ENCODE measurements around the gene PDE4D. TPM values are rescaled to one million over a fixed set of nuclear protein-coding genes. Genes with fewer than 3 reads are reported as not detected.

PDE4D gene
- total and polyA plus RNA-seq, 2 of the 4 experiments (the other 2 are of a cell fraction), result 1.4 to 7.9 TPM

- Histone ChIP-seq H3K14ac (replicated peaks; ENCODE audit: low read depth, low read length) (no peak overlapping the region), H2AK9ac (replicated peaks; ENCODE audit: low read depth, low read length, poor library complexity) (no peak overlapping the region), H3K27me3 (ENCODE audit: control insufficient read depth, insufficient read depth, low read length) (peaks cover 6% of the 10 kb centered on the region), H3K23ac (ENCODE audit: low read depth, low read length) (no peak overlapping the region), H3K9ac (ENCODE audit: low read depth, low read length) (no peak overlapping the region), H2BK20ac (ENCODE audit: low read depth, low read length) (no peak overlapping the region), H4K5ac (ENCODE audit: low read depth, low read length) (no peak overlapping the region), H3K56ac (ENCODE audit: extremely low read depth, insufficient read depth, low read length) (no peak overlapping the region), H3K18ac (ENCODE audit: low read depth, low read length) (no peak overlapping the region), H2AFZ (replicated peaks; ENCODE audit: low read length, poor library complexity) (no peak overlapping the region), H2BK15ac (ENCODE audit: low read depth, low read length) (no peak overlapping the region), H3K4me2 (ENCODE audit: low read depth, low read length) (no peak overlapping the region), H3K9me1 (ENCODE audit: insufficient read depth, low read length) (no peaks in the 10 kb centered on the region), H2BK5ac (ENCODE audit: low read depth, low read length, poor library complexity, severe bottlenecking) (no peak overlapping the region), H4K91ac (ENCODE audit: insufficient read depth, low read depth, low read length) (no peak overlapping the region), H3K4me1 (ENCODE audit: control insufficient read depth, insufficient read depth, low read length) (no peaks in the 10 kb centered on the region), H4K20me1 (ENCODE audit: insufficient read depth, low read length) (no peaks in the 10 kb centered on the region), H3K9me3 (ENCODE audit: control insufficient read depth, insufficient read depth, low read length) (no peaks in the 10 kb centered on the region), H3K4me3 (ENCODE audit: insufficient read depth, low read depth, low read length) (no peak overlapping the region), H2AK5ac (ENCODE audit: low read depth, low read length) (no peak overlapping the region), H4K8ac (ENCODE audit: low read depth in 2 of 2, low read length in 2 of 2) (no peak overlapping the region), H3K36me3 (ENCODE audit: control insufficient read depth, insufficient read depth, low read length) (no peaks in the 10 kb centered on the region), H3K79me1 (ENCODE audit: low read depth in 1 of 2, low read length in 2 of 2) (no peaks in the 10 kb centered on the region), H2BK120ac (ENCODE audit: low read depth, low read length) (no peak overlapping the region), H3K27ac (ENCODE audit: insufficient read depth, low read length) (no peak overlapping the region), H3K4ac (ENCODE audit: low read depth, low read length) (no peak overlapping the region)
- DNase-seq (no peak), ATAC-seq (ENCODE audit: low read depth) (no peak)
- in situ Hi-C loops (cut with MboI; ENCODE audit: low sequenced_read_pairs) (loop anchor here (25.0 kb wide), 1 partner anchor 475 kb away; no protein-coding TSS in a partner anchor), dilution Hi-C loops (cut with HindIII; ENCODE audit: low sequenced_read_pairs, unreplicated experiment) (loop anchor here (25.0 kb wide), 1 partner anchor 175 kb away; no protein-coding TSS in a partner anchor), intact Hi-C loops (cut with micrococcal nuclease) (loop anchor here (5.0 kb wide), 1 partner anchor 460 kb away; no protein-coding TSS in a partner anchor)
- TF ChIP-seq POLR2A (IDR thresholded peaks at IDR 0.05; ENCODE audit: low read depth, low read length), result no peak
- no peak for TF ChIP-seq CHD1 (IDR thresholded peaks at IDR 0.05; ENCODE audit: low read depth, low read length)
- no peak for TF ChIP-seq RCOR1 (IDR thresholded peaks at IDR 0.05; ENCODE audit: insufficient replicate concordance, low read length)
- no peak for TF ChIP-seq MAZ (IDR thresholded peaks at IDR 0.05; ENCODE audit: borderline replicate concordance, low read depth, low read length)
- TF ChIP-seq RFX5 (IDR thresholded peaks at IDR 0.05; ENCODE audit: low read depth, low read length), result no peak
- TF ChIP-seq, protein P1, sequence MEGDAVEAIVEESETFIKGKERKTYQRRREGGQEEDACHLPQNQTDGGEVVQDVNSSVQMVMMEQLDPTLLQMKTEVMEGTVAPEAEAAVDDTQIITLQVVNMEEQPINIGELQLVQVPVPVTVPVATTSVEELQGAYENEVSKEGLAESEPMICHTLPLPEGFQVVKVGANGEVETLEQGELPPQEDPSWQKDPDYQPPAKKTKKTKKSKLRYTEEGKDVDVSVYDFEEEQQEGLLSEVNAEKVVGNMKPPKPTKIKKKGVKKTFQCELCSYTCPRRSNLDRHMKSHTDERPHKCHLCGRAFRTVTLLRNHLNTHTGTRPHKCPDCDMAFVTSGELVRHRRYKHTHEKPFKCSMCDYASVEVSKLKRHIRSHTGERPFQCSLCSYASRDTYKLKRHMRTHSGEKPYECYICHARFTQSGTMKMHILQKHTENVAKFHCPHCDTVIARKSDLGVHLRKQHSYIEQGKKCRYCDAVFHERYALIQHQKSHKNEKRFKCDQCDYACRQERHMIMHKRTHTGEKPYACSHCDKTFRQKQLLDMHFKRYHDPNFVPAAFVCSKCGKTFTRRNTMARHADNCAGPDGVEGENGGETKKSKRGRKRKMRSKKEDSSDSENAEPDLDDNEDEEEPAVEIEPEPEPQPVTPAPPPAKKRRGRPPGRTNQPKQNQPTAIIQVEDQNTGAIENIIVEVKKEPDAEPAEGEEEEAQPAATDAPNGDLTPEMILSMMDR (conservative IDR thresholded peaks at IDR 0.05; ENCODE audit: low read depth, low read length), result no peak
- no peak for TF ChIP-seq NFE2L2 (IDR thresholded peaks at IDR 0.05; ENCODE audit: low read depth, low read length)
- TF ChIP-seq ELK1 (IDR thresholded peaks at IDR 0.05; ENCODE audit: borderline replicate concordance, low read depth, low read length), result no peak
- TF ChIP-seq FOS (IDR thresholded peaks at IDR 0.05; ENCODE audit: low read depth, low read length), result no peak
- no peak for TF ChIP-seq CEBPB (IDR thresholded peaks at IDR 0.05; ENCODE audit: low read depth, low read length)
- POLR2A ChIA-PET (ENCODE audit: unreplicated experiment), result no interaction called here
- no TSS peak for BruUV-seq (replicated peaks)
- no CpG with 5 or more reads among the region's 2 CpGs for WGBS, 2 experiments (ENCODE audit: extremely low coverage in 2 of 2, insufficient read length in 1 of 2)
- CTCF ChIA-PET, result no interaction called here
Measured at GRCh38 chr5:59362438-59362837, 531.1 kb downstream of the PDE4D start.

Data from IMR-90 (cell line).